ENCODE results near the gene UBC.
A peak's percentile ranks its signal among the peaks of the same experiment; 100 is the strongest.
"Not testable (repeated sequence)": the region's sequence is repeated elsewhere in the genome, so short reads cannot be mapped to it uniquely, and the experiment has no call there.

UBC gene

GRCh38 chr12:124930586-124930985 is 16.1 kb upstream of the UBC start:
- DNase-seq: peak; percentile 22

GRCh38 chr12:124929649-124930419 is 15.4 kb upstream of the UBC start:
- peak; percentile 45 for DNase-seq

DNA sequence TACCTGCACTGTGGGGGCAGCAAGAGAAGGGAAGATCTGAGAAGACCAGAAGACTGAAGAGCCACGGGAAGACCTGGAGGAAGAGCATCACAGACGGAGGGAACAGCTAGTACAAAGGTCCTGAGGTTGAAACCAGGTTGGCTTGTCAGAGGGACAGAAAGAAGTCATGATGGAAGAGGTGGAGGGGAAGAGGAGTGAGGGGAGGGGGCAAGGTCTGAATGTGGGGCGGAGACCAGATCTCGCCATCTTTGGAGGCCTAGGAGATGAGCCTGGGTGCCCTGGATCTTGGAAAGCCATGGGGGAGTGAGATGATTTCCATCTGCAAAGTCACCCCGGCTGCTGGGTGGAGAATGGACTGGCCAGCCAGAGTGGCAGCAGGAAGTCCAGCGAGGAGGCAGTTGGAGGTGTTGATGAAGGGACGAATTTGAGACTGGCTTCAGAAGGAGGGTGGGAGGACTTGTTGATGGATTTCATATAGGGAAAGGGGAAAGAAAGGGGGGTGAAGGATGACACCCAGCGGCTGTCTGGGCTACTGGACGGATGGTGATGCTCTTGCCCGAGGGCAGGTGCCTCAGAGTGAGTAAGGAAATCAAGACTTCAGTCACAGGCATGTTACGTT is 14.6 kb upstream of the UBC start:
- peak; percentile 54 for DNase-seq

DNA sequence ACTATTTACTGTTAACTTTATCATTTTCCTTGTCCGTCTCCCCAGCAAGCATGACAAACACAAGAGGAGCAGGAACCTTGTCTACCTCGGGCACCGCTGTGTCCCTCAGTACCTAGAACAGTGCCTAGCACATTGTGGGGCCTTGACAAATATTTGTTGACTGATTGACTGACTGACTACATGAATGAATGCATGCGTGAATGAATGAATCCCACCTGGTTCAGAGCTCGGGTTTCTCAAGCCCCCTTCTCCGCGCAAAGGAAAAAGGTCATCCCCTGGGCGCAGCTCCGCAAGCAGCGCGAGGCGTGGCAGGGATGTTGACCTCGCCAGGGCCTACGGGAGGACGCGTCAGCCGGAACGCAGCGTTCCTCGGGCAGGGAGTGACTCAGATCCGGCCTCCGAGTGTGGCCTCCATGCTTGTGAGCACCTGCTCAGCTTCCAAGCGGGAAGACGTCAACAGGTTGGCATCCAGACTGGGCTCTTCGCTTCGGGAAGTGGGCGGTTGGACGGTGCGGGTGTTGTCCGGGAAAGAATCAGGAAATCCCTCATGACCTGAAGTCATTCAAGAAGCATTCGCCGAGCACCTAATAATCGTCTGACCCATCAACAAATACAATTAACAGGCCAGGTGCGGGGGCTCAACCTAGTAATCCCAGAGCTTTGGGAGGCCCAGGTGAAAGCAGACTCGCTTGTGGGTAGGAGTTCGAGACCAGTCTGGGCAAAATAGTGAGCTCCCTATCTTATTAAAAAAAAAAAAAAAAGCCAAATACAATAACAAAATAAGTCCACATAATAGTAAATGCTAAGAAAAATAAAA is 13.9 kb upstream of the UBC start:
- no peak for DNase-seq

DNA sequence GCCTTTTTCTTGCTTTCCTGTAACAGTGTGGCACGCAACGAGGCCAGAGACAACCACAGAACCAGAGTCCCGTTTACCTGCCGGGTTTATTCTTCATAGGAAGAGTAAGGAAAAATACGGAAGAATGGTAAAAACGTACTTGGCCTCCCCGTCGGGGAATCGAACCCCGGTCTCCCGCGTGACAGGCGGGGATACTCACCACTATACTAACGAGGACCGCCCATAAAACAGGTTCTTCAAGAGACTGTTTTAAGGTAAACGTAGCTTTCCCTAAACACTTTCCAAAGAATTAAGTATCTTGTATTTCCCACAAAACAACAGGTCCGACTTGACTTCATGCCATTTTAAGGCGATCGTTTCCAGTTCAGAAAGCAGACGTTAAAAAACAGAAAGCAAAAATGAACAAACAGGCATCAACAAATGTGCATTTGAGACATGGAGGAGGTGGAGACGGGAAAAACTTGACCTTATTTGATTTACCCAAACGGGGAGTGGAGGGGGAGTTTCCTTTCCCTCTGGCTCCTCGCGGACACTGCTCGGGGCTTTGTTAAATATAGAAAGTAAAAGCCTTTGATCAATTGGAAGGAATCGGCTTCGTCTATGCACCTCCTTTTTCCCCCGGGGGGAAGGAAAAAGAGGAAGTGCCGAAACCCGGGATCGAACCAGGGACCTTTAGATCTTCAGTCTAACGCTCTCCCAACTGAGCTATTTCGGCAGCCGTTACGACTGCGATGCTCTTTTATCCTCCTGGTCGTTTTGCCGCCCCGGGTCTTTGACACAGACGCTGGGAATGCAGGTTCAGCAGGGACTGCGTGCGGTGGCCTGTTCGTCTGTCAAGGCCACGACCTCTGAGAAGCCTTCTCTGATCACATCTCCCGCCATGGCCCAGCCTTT is 13.0 kb upstream of the UBC start:
- DNase-seq: peak; percentile 99

DNA sequence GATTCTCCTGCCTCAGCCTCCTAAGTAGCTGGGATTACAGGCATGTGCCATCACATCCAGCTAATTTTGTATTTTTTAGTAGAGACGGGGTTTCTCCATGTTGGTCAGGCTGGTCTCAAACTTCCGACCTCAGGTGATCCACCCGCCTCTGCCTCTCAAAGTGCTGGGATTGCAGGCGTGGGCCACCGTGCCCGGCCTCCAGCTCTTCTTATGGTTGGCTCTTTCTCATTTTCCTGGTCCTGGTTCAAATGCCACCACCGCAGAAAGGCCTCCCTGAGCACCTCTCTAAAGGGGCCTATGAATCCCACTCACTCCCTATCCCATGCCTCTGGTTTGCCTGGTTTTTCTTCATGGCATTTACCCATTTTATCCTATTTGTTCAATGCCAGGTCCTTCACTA is 11.3 kb upstream of the UBC start:
- not testable (repeated sequence) for DNase-seq

DNA sequence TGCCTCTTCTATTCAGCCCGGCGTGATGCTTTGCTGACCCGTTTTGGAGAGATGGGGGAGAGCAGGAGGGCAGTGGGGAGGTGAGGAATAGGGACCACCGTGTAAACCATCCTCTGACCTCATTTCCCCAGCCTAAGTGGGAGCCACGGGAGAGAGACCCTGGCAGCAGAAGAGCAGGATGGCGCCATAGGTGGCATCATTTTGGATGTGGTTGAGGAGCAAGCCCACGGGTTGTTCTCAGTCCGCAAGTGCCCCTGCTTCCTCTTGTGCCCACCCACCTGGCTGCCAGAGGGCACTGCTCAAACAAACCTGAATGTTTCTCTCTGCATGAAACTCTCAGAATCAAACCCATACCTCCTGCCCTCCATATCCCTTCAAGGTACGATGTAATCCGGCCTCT is 10.7 kb upstream of the UBC start:
- DNase-seq: no peak

- peak; percentile 95 for DNase-seq
These were observed 9.7 kb upstream of the UBC start for GRCh38 chr12:124923905-124924734.

GRCh38 chr12:124921200-124922031 is 7.0 kb upstream of the UBC start:
- peak; percentile 82 for DNase-seq

DNA sequence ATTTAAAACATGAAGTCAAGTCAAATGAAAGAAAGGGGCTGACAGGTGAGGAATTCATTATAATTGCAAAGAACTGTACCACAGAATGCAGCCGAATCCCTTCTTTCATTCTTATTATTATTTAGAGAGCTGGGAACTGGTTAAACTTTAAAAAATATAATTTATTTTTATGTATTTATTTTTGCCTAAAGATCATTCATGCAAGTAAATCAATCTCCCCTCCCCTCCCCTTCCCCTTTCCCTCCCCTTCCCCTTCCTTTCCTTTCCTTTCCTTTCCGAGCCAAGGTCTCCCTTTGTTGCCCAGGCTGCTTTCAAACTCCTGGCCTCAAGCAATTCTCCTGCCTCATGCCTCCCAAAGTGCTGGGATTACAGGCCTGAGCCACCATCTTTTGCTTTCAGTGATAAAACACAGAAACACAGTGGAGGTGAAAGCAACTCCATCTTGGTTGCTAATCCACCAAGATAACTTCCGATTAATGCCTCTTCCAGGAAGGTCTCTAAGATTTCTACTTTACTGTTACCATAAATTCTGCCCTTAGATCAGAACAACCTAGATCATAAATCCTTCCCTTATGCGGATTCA is 6.0 kb upstream of the UBC start:
- peak; percentile 61 for DNase-seq

DNA sequence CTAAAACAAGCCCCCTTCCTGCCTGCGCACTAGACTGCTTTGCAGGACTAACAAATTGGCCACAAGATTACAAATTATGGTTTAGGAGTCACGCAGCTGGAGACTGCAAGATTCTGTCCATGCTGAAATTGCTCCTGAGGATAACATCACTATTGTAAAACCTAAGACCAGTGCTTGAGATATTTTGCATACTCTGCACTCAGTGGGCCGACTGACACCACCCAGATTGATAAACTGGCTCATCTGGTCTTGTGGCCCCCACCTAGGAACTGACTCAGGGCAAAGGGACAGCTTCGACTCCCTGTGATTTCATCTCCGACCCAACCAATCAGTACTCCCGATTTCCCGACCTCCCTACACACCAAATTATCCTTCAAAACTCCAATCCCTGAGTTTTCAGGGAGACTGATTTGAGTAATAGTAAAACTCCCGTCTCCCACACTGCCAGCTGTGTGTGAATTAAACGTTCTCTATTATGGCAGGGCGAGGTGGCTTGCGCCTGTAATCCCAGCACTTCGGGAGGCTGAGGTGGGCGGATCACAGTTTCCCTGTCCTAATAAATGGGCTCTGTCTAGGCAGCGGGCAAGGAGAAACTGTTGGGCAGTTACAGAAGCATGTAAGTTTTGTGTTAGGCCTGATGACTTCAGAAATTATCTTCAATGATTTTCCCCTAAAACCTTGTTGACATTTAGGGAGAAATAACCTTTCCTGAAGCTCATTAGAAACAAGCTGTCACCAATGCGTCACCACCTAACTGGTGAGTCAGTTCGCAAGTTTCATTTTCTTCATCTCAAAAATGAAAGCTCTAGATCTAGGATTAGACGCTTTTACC is 5.3 kb upstream of the UBC start:
- DNase-seq: peak; percentile 89

DNA sequence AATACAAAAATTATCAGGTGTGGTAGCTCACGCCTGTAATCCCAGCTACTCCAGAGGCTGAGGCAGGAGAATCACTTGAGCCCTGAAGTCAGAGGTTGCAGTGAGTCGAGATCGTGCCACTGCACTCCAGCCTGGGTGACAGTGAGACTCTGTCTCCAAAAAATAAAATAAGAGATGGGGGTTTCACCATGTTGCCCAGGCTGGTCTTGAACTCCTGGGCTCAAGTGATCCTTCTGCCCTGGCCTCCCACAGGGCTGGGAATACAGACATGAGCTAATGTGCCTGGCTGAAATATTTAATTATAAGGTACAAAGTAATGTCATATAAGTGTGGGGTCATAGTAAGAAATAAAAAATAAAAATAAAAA is 4.2 kb upstream of the UBC start:
- not testable (repeated sequence) for DNase-seq

GRCh38 chr12:124917841-124918621 is 3.6 kb upstream of the UBC start:
- DNase-seq: peak; percentile 67

DNA sequence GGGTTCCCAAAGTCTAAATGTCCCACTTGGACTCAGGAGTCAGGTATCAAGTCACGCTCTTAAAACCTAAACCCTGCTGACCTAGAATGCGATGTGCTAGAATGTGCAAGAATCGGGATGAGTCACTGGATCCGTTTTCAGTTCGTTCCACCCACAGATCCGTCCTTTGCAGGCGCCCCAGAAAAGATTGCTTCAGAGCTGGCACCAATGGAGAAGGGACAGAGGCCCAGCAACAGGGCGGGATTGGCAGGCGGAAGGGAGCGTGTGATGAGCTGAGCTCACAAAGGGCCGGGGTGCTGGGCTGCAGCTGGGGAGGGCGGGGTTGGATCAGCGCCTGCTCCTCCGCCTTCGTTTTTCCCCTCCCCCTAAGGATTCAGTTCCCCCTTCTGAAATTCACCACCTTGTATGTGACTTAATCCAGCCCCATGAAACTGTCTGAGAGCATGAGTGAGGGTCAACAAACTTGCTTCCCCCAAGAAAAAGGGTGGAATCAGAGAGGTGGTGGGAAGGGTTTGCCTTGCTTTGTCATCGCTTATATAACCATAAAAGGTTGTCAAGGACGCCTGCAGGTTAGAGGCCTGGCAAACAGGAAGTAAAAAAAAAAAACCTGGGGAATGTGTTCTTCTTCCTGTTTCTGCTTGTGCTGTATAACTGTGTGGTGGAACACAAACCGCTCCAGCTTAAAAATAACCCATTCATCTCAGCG is 2.8 kb upstream of the UBC start:
- DNase-seq: peak; percentile 100

GRCh38 chr12:124916374-124917134 is 2.1 kb upstream of the UBC start:
- DNase-seq: peak; percentile 94

GRCh38 chr12:124915239-124916236 is 1.1 kb upstream of the UBC start:
- no peak for DNase-seq
